NB4 (cell line): ENCODE measurements around the gene PRMT7.

Source experiments
- DNase-seq: peaks from one replicate; pipeline ENCODE4 v3.0.0; 2010; ENCODE audit warnings: low read depth
- H3K4me3 ChIP-seq: one replicate; pipeline ENCODE4 v1.5.1; 2011; ENCODE audit warnings: mild to moderate bottlenecking, low read depth, low read length, moderate library complexity
- CTCF ChIP-seq: IDR thresholded peaks from one replicate; pipeline ENCODE4 v1.5.1; 2012; ENCODE audit warnings: low read depth, low read length
- MAX ChIP-seq: IDR thresholded peaks from 2 replicates; pipeline ENCODE4 v1.6.1; 2011; ENCODE audit warnings: low read depth, low read length
- MYC ChIP-seq: IDR thresholded peaks from 2 replicates; pipeline ENCODE4 v1.6.1; 2011; ENCODE audit warnings: low read depth, low read length
- POLR2A ChIP-seq: IDR thresholded peaks from 2 replicates; pipeline ENCODE4 v1.6.1; 2011; ENCODE audit warnings: mild to moderate bottlenecking; ENCODE audit not compliant: insufficient read length; ENCODE audit errors: extremely low read depth

The PRMT7 gene

GRCh38 chr16:68350813-68351350, 40.1 kb downstream of the PRMT7 start:
- DNase-seq: no peak
- TF ChIP-seq CTCF: no peak
- TF ChIP-seq MAX: no peak
- no peak for TF ChIP-seq MYC
- TF ChIP-seq POLR2A: no peak

GRCh38 chr16:68351463-68351862, 40.6 kb downstream of the PRMT7 start:
- DNase-seq: no peak
- no peak for TF ChIP-seq CTCF
- no peak for TF ChIP-seq MAX
- TF ChIP-seq MYC: no peak
- no peak for TF ChIP-seq POLR2A
- no peak overlapping the region for H3K4me3 ChIP-seq

More at GRCh38 chr16:68350813-68351350, 40.1 kb downstream of the PRMT7 start:
- no peak overlapping the region for H3K4me3 ChIP-seq

- no peak for DNase-seq
- H3K4me3 ChIP-seq: no peak overlapping the region
- TF ChIP-seq MYC (no peak), CTCF (no peak), MAX (no peak), POLR2A (no peak)
These were observed 41.2 kb downstream of the PRMT7 start for GRCh38 chr16:68351991-68352431.

GRCh38 chr16:68353366-68353765, 42.5 kb downstream of the PRMT7 start:
- H3K4me3 ChIP-seq: no peak overlapping the region
- TF ChIP-seq POLR2A (no peak), CTCF (no peak), MAX (no peak), MYC (no peak)
- no peak for DNase-seq

GRCh38 chr16:68354816-68355215, 44.0 kb downstream of the PRMT7 start:
- no peak for DNase-seq
- no peak overlapping the region for H3K4me3 ChIP-seq
- TF ChIP-seq POLR2A (no peak), CTCF (no peak), MAX (no peak), MYC (no peak)
